Fibroblast of lung (primary cell): ENCODE measurements around the gene WDR27.

ENCODE experiments used
- CTCF ChIP-seq, 2 donors: IDR thresholded peaks in 1 of 2; conservative IDR thresholded peaks in 1 of 2; 1 replicate in 1 of 2; 2 replicates in 1 of 2; pipeline ENCODE4 v1.5.1; 2011 to 2012; ENCODE audit warnings: low read length in 2 of 2, control low read depth in 1 of 2, inconsistent platforms in 1 of 2, low read depth in 1 of 2, mild to moderate bottlenecking in 1 of 2
- EZH2 ChIP-seq: IDR thresholded peaks from 2 replicates; pipeline ENCODE4 v1.5.1; 2012; ENCODE audit warnings: low read length, control low read depth, mild to moderate bottlenecking; ENCODE audit errors: missing control alignments

GRCh38 chr6:169441292-169441691 lies 260.5 kb downstream of the WDR27 start:
- TF ChIP-seq CTCF (conservative IDR thresholded peaks at IDR 0.05 in 1 of 2, IDR thresholded peaks at IDR 0.05 in 1 of 2; ENCODE audit: low read depth in 1 of 2, low read length in 2 of 2) (no peak), EZH2 (no peak)
